ENCODE measurements around the gene KRTAP6-2. TPM values are rescaled to one million over a fixed set of nuclear protein-coding genes. Genes with fewer than 3 reads are reported as not detected.

KRTAP6-2 gene
- total RNA-seq, 1 donor from 2014 or later, result not detected

DNA sequence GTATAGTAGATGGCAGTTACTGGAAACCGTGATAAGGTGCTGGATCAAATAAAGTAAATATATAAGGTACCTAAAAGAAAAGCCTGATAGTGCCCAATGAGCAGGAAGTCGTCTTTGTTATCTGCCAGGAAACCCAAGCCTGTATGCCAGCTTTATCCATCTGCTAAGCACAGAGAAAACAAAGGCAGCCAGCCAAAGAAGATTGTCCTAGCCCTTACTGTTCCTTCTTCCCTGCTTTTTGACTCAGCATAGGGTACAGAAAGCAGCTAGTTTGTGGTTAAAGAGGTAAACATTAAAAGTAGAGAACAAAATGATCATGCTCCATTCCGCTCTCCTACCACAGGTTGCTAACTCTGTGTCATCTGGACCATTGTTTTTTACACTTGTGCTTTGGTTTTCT is 18.6 kb downstream of the KRTAP6-2 start:
- intact Hi-C loops (cut with DNase I), result no loop called here
- no peak for ATAC-seq (ENCODE audit: poor library complexity)

DNA sequence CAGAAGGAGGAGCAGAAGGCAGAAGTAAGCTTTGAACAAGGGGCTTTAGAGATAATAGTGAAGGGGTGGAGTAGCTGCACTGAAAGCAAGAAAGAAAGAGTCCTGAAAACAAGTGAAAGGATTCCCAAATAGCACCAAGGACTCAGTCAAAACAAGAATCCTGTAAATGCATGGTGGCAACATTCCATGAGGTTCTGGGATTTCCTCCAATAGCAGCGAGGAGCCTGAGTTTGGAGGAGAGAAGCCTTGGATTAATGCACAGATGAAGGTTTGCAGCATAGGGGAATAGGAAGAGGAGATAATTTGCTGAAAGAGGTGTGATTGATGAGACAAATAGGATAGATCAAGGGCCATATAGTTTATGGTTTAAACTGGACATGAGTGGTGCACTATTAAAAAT is 19.4 kb downstream of the KRTAP6-2 start:
- no peak for DNase-seq
- no peak for ATAC-seq (ENCODE audit: poor library complexity)
- intact Hi-C loops (cut with DNase I), result no loop called here

More for the DNA sequence above, 18.6 kb downstream of the KRTAP6-2 start:
- DNase-seq, result no peak

DNA sequence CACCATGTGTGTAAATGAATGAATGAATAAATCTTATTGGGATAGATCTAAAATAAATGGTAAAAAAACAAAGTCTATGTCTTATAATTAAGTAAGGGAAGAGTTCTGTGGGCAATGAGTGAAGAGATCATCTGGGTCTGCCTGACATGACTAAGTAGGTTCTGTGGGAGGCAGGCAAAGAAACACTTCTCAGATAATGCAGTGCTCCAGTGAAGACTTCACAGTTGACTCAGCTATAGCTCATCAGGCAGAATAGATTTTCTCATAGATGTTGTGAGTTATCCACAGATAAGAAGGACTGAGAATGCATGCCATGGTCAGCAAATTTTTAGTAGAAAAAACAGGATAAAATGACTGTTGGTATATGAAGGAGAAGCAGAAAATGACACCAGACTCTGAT is 20.9 kb downstream of the KRTAP6-2 start:
- intact Hi-C loops (cut with DNase I), result no loop called here
- ATAC-seq (ENCODE audit: poor library complexity), result no peak
- no peak for DNase-seq

DNA sequence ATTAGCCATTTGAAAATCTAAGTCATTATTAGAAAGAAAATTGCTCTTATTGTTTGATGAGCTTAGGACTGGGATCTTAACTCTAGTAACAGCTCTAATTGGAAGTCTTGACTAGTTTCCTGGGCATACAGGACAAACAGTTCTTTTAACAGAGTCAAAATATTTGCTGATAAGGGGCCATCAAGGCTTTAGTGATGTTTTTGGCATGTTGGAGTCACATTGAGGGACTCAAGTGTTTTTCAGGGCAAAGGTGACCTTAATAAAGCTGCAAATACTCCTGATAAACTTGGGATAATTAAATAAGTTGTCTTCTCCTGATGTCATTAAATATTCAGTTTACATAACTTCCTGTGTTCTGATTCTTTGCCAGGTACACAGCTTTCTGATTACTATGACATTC is 31.1 kb downstream of the KRTAP6-2 start:
- peak; percentile 76 for ATAC-seq (ENCODE audit: poor library complexity)
- intact Hi-C loops (cut with DNase I), result no loop called here
- DNase-seq, result no peak

DNA sequence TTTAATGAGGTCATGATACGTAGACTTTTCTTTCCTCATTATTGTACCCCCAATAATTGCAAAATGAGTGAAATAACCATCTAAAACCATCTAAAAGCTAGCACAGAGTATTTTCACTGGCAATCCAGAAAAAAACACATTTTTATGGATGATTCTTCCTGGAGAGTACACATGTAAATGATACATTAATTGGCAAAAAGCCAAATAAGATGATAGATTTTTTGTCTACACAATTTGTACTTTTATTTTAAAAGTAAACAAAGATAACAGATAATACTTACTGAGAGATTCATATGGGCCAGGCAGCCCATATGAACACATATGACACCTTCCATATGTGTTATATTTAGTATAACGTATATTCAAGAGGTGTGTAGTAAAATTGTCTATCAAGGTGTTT is 35.1 kb downstream of the KRTAP6-2 start:
- DNase-seq, result no peak
- no peak for ATAC-seq (ENCODE audit: poor library complexity)
- intact Hi-C loops (cut with DNase I), result no loop called here

DNA sequence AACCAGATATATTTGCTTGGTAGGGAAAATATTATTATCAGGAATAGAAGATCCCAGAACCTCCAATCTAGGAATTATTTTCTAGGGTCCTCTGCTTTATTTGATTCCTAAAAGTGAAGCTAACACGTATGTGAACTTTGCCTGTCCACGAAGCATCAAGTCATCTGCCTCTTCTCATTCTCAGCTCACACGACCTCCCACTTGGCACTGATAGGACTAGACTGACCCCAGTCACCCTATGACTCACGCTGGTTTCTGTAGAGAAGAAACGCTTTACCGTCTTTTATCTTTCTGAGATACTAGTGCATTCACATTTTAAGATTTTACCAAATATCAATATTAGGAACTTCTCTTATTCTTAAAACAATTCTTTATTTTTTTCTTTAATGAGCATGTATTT is 35.6 kb downstream of the KRTAP6-2 start:
- DNase-seq (no peak), ATAC-seq (ENCODE audit: poor library complexity) (no peak)
- intact Hi-C loops (cut with DNase I), result no loop called here

DNA sequence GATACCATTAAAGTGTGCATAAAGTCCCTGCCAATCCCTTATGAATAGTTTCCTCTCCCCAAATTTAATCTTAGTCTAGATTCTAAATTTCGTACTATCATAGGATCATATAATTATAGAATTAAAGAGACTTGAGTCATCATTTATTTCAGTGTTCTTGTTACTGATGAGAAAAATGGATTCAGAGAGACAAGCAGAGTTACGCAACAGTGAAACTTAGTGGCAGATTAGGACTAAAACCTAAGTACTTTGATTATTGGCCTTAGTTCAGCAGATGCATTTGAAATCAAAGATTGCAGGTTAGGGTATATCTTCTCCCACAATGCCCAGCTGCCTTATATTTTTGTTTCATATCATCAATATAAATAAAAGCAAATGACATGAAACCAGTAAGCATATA is 36.7 kb downstream of the KRTAP6-2 start:
- DNase-seq (no peak), ATAC-seq (ENCODE audit: poor library complexity) (no peak)
- intact Hi-C loops (cut with DNase I), result no loop called here

DNA sequence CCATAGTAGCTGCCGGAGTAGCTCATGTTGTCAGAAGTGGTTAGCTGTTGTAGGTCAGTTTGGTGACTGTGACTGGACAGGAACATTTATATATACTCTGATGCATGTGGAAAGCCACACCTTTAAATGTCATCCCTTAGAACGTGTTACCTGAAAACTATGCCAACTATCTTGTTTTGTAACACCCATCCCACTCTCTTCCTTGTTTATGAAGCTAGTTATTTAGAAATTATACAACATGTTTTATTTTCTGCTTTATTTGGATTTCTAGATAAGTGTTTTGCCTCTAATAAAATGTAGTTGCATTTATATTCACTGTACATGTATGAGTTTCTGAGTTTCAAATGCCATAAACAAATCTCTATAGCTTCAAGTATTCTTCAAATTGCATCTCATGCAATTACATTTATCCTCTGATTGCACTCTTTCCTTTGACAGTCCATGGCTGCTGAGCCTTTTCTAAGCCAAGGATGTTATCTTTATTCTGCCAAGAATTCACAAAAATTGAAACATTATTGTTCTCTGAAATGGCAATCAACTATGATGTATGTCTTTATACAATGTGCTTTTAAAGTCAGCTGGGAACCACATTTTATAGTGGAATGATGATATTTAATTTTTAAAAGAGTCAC is 37.3 kb downstream of the KRTAP6-2 start, which contains the start of gene KRTAP19-7:
Gene KRTAP19-7, minus strand, starts transcription at position 51 of the 632 bp plus-strand sequence. Its CDS starts 25 bp downstream, at position 26.
- intact Hi-C loops (cut with DNase I), result no loop called here
- DNase-seq, result no peak
- no peak for ATAC-seq (ENCODE audit: poor library complexity)

DNA sequence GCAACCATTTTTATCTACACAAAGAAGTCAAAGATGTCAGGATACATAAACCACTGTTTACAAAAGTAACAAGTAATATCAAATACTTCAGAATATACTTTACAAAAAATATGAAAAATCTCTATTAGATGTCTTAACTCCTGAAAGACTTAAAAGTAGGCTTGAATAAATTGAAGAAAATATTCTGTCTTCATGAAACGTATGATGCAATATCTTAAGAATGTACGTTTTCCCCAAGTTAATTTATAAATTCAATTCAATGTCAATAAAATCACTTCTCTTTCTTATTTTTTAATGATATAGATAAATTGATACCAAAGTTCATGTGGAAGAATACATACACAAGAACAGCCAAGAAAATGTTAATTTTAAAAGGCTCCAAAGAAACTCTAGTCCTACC is 43.6 kb downstream of the KRTAP6-2 start:
- no peak for ATAC-seq (ENCODE audit: poor library complexity)
- no peak for DNase-seq
- intact Hi-C loops (cut with DNase I), result no loop called here

DNA sequence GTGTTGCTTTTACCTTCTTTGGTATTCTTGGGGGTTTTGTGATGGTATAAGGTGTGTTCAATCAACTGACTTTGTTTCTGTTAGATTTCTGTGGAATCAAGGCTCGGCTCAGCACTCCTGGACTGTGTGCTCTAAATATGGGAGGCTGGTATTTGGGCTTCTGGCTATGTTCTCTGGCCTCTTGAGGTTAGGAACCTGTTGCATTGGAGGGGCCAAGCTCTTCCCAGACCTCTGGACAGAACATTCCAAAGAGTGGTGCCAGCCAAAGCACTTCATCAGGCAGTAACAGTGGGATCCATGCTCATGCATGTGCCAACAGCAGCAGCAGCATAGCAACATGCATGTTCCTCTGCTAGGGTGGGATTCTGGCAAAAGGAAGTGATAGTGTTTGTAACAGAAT is 45.9 kb downstream of the KRTAP6-2 start:
- no peak for DNase-seq

More for the DNA sequence above, 45.9 kb downstream of the KRTAP6-2 start:
- ATAC-seq (ENCODE audit: poor library complexity), result peak; percentile 29
- intact Hi-C loops (cut with DNase I), result no loop called here

Other genes with a start within 250 kb of the KRTAP6-2 start
- not detected for gene KRTAP13-2, start 226.6 kb downstream of the KRTAP6-2 start, total RNA-seq
- not detected for gene KRTAP13-1, start 202.9 kb downstream of the KRTAP6-2 start, total RNA-seq
- gene KRTAP13-3, start 173.0 kb downstream of the KRTAP6-2 start, total RNA-seq, result not detected
- not detected for gene KRTAP13-4, start 168.7 kb downstream of the KRTAP6-2 start, total RNA-seq
- not detected for gene KRTAP15-1, start 158.6 kb downstream of the KRTAP6-2 start, total RNA-seq
- not detected for gene KRTAP19-1, start 118.5 kb downstream of the KRTAP6-2 start, total RNA-seq
- gene KRTAP19-2, start 111.5 kb downstream of the KRTAP6-2 start, total RNA-seq, result not detected
- not detected for gene KRTAP19-3, start 106.9 kb downstream of the KRTAP6-2 start, total RNA-seq
- gene KRTAP19-4, start 101.7 kb downstream of the KRTAP6-2 start, total RNA-seq, result not detected
- gene KRTAP19-5, start 96.8 kb downstream of the KRTAP6-2 start, total RNA-seq, result not detected
- gene KRTAP19-6, start 57.0 kb downstream of the KRTAP6-2 start, total RNA-seq, result not detected
- gene KRTAP19-7, start 37.6 kb downstream of the KRTAP6-2 start, total RNA-seq, result not detected
- gene KRTAP22-2, start 8.5 kb downstream of the KRTAP6-2 start, total RNA-seq, result not detected
- gene KRTAP6-3, start 6.5 kb downstream of the KRTAP6-2 start, total RNA-seq, result not detected
- not detected for gene KRTAP22-1, start 2.2 kb upstream of the KRTAP6-2 start, total RNA-seq
- not detected for gene KRTAP6-1, start 15.0 kb upstream of the KRTAP6-2 start, total RNA-seq
- gene KRTAP20-1, start 17.5 kb upstream of the KRTAP6-2 start, total RNA-seq, result not detected
- gene KRTAP20-4, start 21.7 kb upstream of the KRTAP6-2 start, total RNA-seq, result not detected
- gene KRTAP20-2, start 36.3 kb upstream of the KRTAP6-2 start, total RNA-seq, result not detected
- gene KRTAP20-3, start 44.0 kb upstream of the KRTAP6-2 start, total RNA-seq, result not detected
- gene KRTAP21-3, start 119.9 kb upstream of the KRTAP6-2 start, total RNA-seq, result not detected
- not detected for gene KRTAP21-2, start 148.4 kb upstream of the KRTAP6-2 start, total RNA-seq
- not detected for gene KRTAP21-1, start 156.5 kb upstream of the KRTAP6-2 start, total RNA-seq
- gene KRTAP8-1, start 214.4 kb upstream of the KRTAP6-2 start, total RNA-seq, result not detected
- not detected for gene KRTAP7-1, start 230.9 kb upstream of the KRTAP6-2 start, total RNA-seq